ENCODE results near the gene PAN2. TPM values are rescaled to one million over a fixed set of nuclear protein-coding genes. Genes with fewer than 3 reads are reported as not detected.

The PAN2 gene
- 22.6 and 25.4 TPM in 2 replicates for total RNA-seq

GRCh38 chr12:56333679-56334489, at the start of gene PAN2:
Gene PAN2 (minus strand): TSS chr12:56334000. CDS start chr12:56333094, 906 bp downstream.

GRCh38 chr12:56362130-56363059, 28.6 kb upstream of the PAN2 start, which contains the start of gene APOF:
Gene APOF (minus strand): TSS chr12:56362857. CDS start chr12:56362745, 112 bp downstream.

GRCh38 chr12:56359851-56360767, 26.3 kb upstream of the PAN2 start, which contains the start of gene STAT2:
Gene STAT2 (minus strand): TSS chr12:56360107. CDS start chr12:56356571, 3,536 bp downstream.

GRCh38 chr12:56338308-56339157, 4.7 kb upstream of the PAN2 start, which contains the start of gene IL23A:
Gene IL23A (plus strand): TSS chr12:56338884. CDS start chr12:56339045, 161 bp downstream.

GRCh38 chr12:56315622-56316473, 18.0 kb downstream of the PAN2 start, which contains the start of gene CNPY2:
Gene CNPY2 (minus strand): TSS chr12:56315988. CDS start chr12:56315217, 771 bp downstream.

GRCh38 chr12:56299853-56300643, 33.8 kb downstream of the PAN2 start, which contains the start of gene CS:
Gene CS (minus strand): TSS chr12:56300330. CDS start chr12:56300201, 129 bp downstream.

GRCh38 chr12:56266693-56267442, 66.9 kb downstream of the PAN2 start, which contains the start of gene COQ10A:
Gene COQ10A (plus strand): TSS chr12:56266942. CDS start chr12:56267119, 177 bp downstream.

Other genes with a start within 250 kb of the PAN2 start
- gene PA2G4, start 229.4 kb downstream of the PAN2 start, total RNA-seq = 107 and 254 TPM in 2 replicates
- 1,557 and 2,417 TPM in 2 replicates for gene RPL41, start 217.4 kb downstream of the PAN2 start, total RNA-seq
- 4.7 and 6.3 TPM in 2 replicates for gene ZC3H10, start 215.7 kb downstream of the PAN2 start, total RNA-seq
- 475 and 484 TPM in 2 replicates for gene ESYT1, start 205.7 kb downstream of the PAN2 start, total RNA-seq
- gene MYL6B, start 181.4 kb downstream of the PAN2 start, total RNA-seq = 59.2 and 112 TPM in 2 replicates
- gene MYL6, start 175.6 kb downstream of the PAN2 start, total RNA-seq = 2,082 and 2,483 TPM in 2 replicates
- gene SMARCC2, start 144.5 kb downstream of the PAN2 start, total RNA-seq = 46.2 and 47.1 TPM in 2 replicates
- gene RNF41, start 112.1 kb downstream of the PAN2 start, total RNA-seq = 117 and 180 TPM in 2 replicates
- gene NABP2, start 109.7 kb downstream of the PAN2 start, total RNA-seq = 19.0 and 34.4 TPM in 2 replicates
- 1.00 TPM in 1 of 2 replicates, not detected in the other for gene SLC39A5, start 103.9 kb downstream of the PAN2 start, total RNA-seq
- 18.0 and 21.7 TPM in 2 replicates for gene ANKRD52, start 75.6 kb downstream of the PAN2 start, total RNA-seq
- 6.2 and 7.4 TPM in 2 replicates for gene COQ10A, start 67.1 kb downstream of the PAN2 start, total RNA-seq
- 68.9 and 122 TPM in 2 replicates for gene CS, start 33.7 kb downstream of the PAN2 start, total RNA-seq
- gene CNPY2, start 18.0 kb downstream of the PAN2 start, total RNA-seq = 87.5 and 89.6 TPM in 2 replicates
- gene IL23A, start 4.9 kb upstream of the PAN2 start, total RNA-seq = 0.22 TPM in 1 of 2 replicates, not detected in the other
- 147 and 327 TPM in 2 replicates for gene STAT2, start 26.1 kb upstream of the PAN2 start, total RNA-seq
- gene APOF, start 28.9 kb upstream of the PAN2 start, total RNA-seq = not detected in 2 replicates
- 12.1 and 31.5 TPM in 2 replicates for gene TIMELESS, start 115.4 kb upstream of the PAN2 start, total RNA-seq
- not detected in 2 replicates for gene MIP, start 120.7 kb upstream of the PAN2 start, total RNA-seq
- gene SPRYD4, start 134.6 kb upstream of the PAN2 start, total RNA-seq = 1.5 and 1.7 TPM in 2 replicates
- 0.22 and 0.25 TPM in 2 replicates for gene GLS2, start 154.2 kb upstream of the PAN2 start, total RNA-seq
- 6.8 and 8.6 TPM in 2 replicates for gene RBMS2, start 187.8 kb upstream of the PAN2 start, total RNA-seq